AG09319 (cell line): ENCODE results near the gene CROCC.
"Not testable (repeated sequence)": the region's sequence is repeated elsewhere in the genome, so short reads cannot be mapped to it uniquely, and the experiment has no call there.

Experiments used
- DNase-seq: peaks from one replicate; pipeline ENCODE4 v3.0.0-alpha.2; 2010; ENCODE audit warnings: low read depth; ENCODE audit errors: extremely low read depth
- CTCF ChIP-seq: IDR thresholded peaks from 2 replicates; pipeline ENCODE4 v1.5.1; 2011; ENCODE audit warnings: low read depth, mild to moderate bottlenecking, inconsistent platforms, low read length, moderate library complexity

The CROCC gene

GRCh38 chr1:16918371-16918770 is 3.4 kb upstream of the CROCC start:
- TF ChIP-seq CTCF, result no peak
- DNase-seq, result no peak

- not testable (repeated sequence) for DNase-seq
Measured at GRCh38 chr1:16918936-16919665, 2.6 kb upstream of the CROCC start.

GRCh38 chr1:16920951-16921350 is 780 bp upstream of the CROCC start:
- DNase-seq, result no peak
- TF ChIP-seq CTCF, result no peak

- no peak for DNase-seq
- TF ChIP-seq CTCF, result no peak
Measured at GRCh38 chr1:16922466-16922865, 735 bp downstream of the CROCC start.

GRCh38 chr1:16922885-16923431 is 1.2 kb downstream of the CROCC start:
- DNase-seq, result no peak
- TF ChIP-seq CTCF, result no peak

- TF ChIP-seq CTCF, result no peak
- DNase-seq, result no peak
Measured at GRCh38 chr1:16924216-16924918, 2.6 kb downstream of the CROCC start.

- TF ChIP-seq CTCF, result no peak
- no peak for DNase-seq
Measured at GRCh38 chr1:16924919-16925477, 3.3 kb downstream of the CROCC start.
